NCI-H748 treated with DMSO at 0.1 percent for 48 hours (cell line): Measurements from ENCODE around the gene GBP3.
"Not testable (repeated sequence)": the region's sequence is repeated elsewhere in the genome, so short reads cannot be mapped to it uniquely, and the experiment has no call there.

Source experiments
- DNase-seq: peaks from one replicate; lab custom pipeline; 2025; lab: John Stamatoyannopoulos, UW

GBP3 gene

GRCh38 chr1:89022167-89022959 lies at the start of gene GBP3:
Gene GBP3, minus strand, starts transcription at chr1:89022866. Its CDS starts 2,145 bp downstream, at chr1:89020721.
- DNase-seq = peak; percentile 5

- no peak for DNase-seq
These were observed 47.8 kb upstream of the GBP3 start for GRCh38 chr1:89070509-89070908.

GRCh38 chr1:89069951-89070350 lies 47.3 kb upstream of the GBP3 start:
- no peak for DNase-seq

GRCh38 chr1:89068291-89068690 lies 45.6 kb upstream of the GBP3 start:
- DNase-seq = no peak

- no peak for DNase-seq
These were observed 42.6 kb upstream of the GBP3 start, which contains the start of gene GBP1 for GRCh38 chr1:89065079-89065868. Gene GBP1, minus strand, starts transcription at chr1:89065208. Its CDS starts 1,974 bp downstream, at chr1:89063234.

- DNase-seq = no peak
These were observed 42.0 kb upstream of the GBP3 start for GRCh38 chr1:89064632-89065031.

- no peak for DNase-seq
These were observed 40.4 kb upstream of the GBP3 start for GRCh38 chr1:89063094-89063493.

GRCh38 chr1:89060091-89060490 lies 37.4 kb upstream of the GBP3 start:
- DNase-seq = no peak

- no peak for DNase-seq
These were observed 29.3 kb upstream of the GBP3 start for GRCh38 chr1:89051955-89052312.

- DNase-seq = no peak
These were observed 28.8 kb upstream of the GBP3 start for GRCh38 chr1:89051300-89051954.

GRCh38 chr1:89050649-89051033 lies 28.0 kb upstream of the GBP3 start:
- DNase-seq = no peak

GRCh38 chr1:89049901-89050648 lies 27.4 kb upstream of the GBP3 start:
- not testable (repeated sequence) for DNase-seq

GRCh38 chr1:89049187-89049586 lies 26.5 kb upstream of the GBP3 start:
- DNase-seq = not testable (repeated sequence)

GRCh38 chr1:89047734-89048133 lies 25.1 kb upstream of the GBP3 start:
- DNase-seq = no peak

GRCh38 chr1:89046318-89047183 lies 23.9 kb upstream of the GBP3 start:
- not testable (repeated sequence) for DNase-seq

GRCh38 chr1:89044970-89045721 lies 22.5 kb upstream of the GBP3 start:
- no peak for DNase-seq

GRCh38 chr1:89043940-89044339 lies 21.3 kb upstream of the GBP3 start:
- no peak for DNase-seq

- no peak for DNase-seq
These were observed 19.8 kb upstream of the GBP3 start for GRCh38 chr1:89042491-89042890.

GRCh38 chr1:89041721-89042120 lies 19.1 kb upstream of the GBP3 start:
- no peak for DNase-seq

- DNase-seq = no peak
These were observed 18.5 kb upstream of the GBP3 start for GRCh38 chr1:89041119-89041641.
